A549 (cell line): ENCODE results near the gene BCO1.

ENCODE experiments used
- EP300 ChIP-seq, 2 experiments: fragments of >200 bp; sonication (Bioruptor Twin); formaldehyde crosslinking; IDR thresholded peaks; 2 replicates in 1 of 2; 3 replicates in 1 of 2; pipeline ENCODE4 v1.6.1; 2016 to 2017
- FOSL2 ChIP-seq, 2 experiments: fragments of 450-650 bp in 1 of 2; fragments of >200 bp in 1 of 2; sonication (Bioruptor Twin) in 1 of 2; formaldehyde crosslinking; IDR thresholded peaks; 2 replicates each; pipeline versions ENCODE4 v1.5.0 to v1.6.1; 2016 to 2020; ENCODE audit warnings: mild to moderate bottlenecking in 1 of 2, moderate library complexity in 1 of 2
- MAFK ChIP-seq: fragments of 450-650 bp; IDR thresholded peaks from 2 replicates; pipeline ENCODE4 v1.6.1; 2014; ENCODE audit not compliant: partially characterized antibody
- ZSCAN20 ChIP-seq: fragments of 250-450 bp; sonication (Bioruptor Pico); IDR thresholded peaks from 2 replicates; pipeline ENCODE4 v1.8.0; 2022; ENCODE audit warnings: mild to moderate bottlenecking, moderate library complexity

- TF ChIP-seq FOSL2 (IDR thresholded peaks at IDR 0.05) (no peak), FOSL2 (CRISPR knock-in tag; IDR thresholded peaks at IDR 0.05) (no peak), ZSCAN20 (CRISPR knock-in tag) (no peak), MAFK (no peak), EP300 (IDR thresholded peaks at IDR 0.05) (no peak)
Observed at GRCh38 chr16:81210807-81211206, 27.7 kb upstream of the BCO1 start.
